Gastrocnemius medialis (tissue), 4 donors: ENCODE data around the gene OPRM1. TPM values are rescaled to one million over a fixed set of nuclear protein-coding genes. Genes with fewer than 3 reads are reported as not detected.
A peak's percentile ranks its signal among the peaks of the same experiment; 100 is the strongest.

Experiments used
- ATAC-seq, 2 donors: fragments of 150-250 bp; one replicate each; pipeline ENCODE4 v1.9.1; 2016
- DNase-seq, 2 donors: peaks; one replicate each; pipeline ENCODE4 v3.0.0-alpha.2; 2019
- H3K27ac ChIP-seq, 4 donors: fragments of 200-600 bp; sonication (generic); 1 replicate in 1 of 4; 2 replicates in 3 of 4; pipeline ENCODE4 v1.5.1; 2016 to 2018; ENCODE audit warnings: mild to moderate bottlenecking in 2 of 4, moderate library complexity in 1 of 4
- H3K27me3 ChIP-seq, 3 donors: fragments of 200-600 bp; sonication (generic) in 2 of 3; 1 replicate in 1 of 3; 2 replicates in 2 of 3; pipeline versions ENCODE4 v1.5.1 to v1.6.0; 2016 to 2019; ENCODE audit warnings: mild to moderate bottlenecking in 1 of 3, moderate library complexity in 1 of 3
- H3K36me3 ChIP-seq, 2 donors: fragments of 200-600 bp; sonication (generic) in 1 of 2; one replicate each; pipeline ENCODE4 v1.5.1; 2017 to 2018
- H3K4me1 ChIP-seq, 2 donors: fragments of 200-600 bp; sonication (generic) in 1 of 2; one replicate each; pipeline ENCODE4 v1.5.1; 2016 to 2017; ENCODE audit warnings: mild to moderate bottlenecking in 2 of 2
- H3K4me3 ChIP-seq, 4 donors: fragments of 200-600 bp; sonication (generic) in 3 of 4; 1 replicate in 1 of 4; 2 replicates in 3 of 4; pipeline ENCODE4 v1.5.1; 2016 to 2019; ENCODE audit warnings: mild to moderate bottlenecking in 2 of 4
- H3K9me3 ChIP-seq, 3 donors: fragments of 200-600 bp; sonication (generic) in 2 of 3; 1 replicate in 1 of 3; 2 replicates in 2 of 3; pipeline ENCODE4 v1.5.1; 2016 to 2019
- POLR2A ChIP-seq, 2 donors: fragments of 450-650 bp; IDR thresholded peaks; one replicate each; pipeline ENCODE4 v1.6.1; 2017; ENCODE audit warnings: antibody characterized with exemption in 2 of 2, mild to moderate bottlenecking in 2 of 2, moderate library complexity in 2 of 2
- in situ Hi-C, 4 donors: fragments of 200-750 bp; cut with MboI; loops; one replicate each; pipeline versions ENCODE4 v1.15.0 to v1.8.0; 2017; ENCODE audit warnings: low sequenced_read_pairs in 4 of 4
- intact Hi-C: fragments of 100-400 bp; cut with DNase I; formaldehyde crosslinking; loops from one replicate; pipeline ENCODE4 v1.15.1; 2023; ENCODE audit warnings: low total_unique reads
- total RNA-seq, 4 donors: library from RNA; depleted of rRNA; stranded (reverse); fragments of >200 nt; gene quantifications; one replicate each; pipeline versions ENCODE4 v1.1.0 to v1.2.3, GENCODE V29; 2016
- TF ChIP-seq, protein P1 (sequence below), 5 experiments: fragments of 450-650 bp in 3 of 5; fragments of 200-600 bp in 2 of 5; sonication (generic) in 2 of 5; IDR thresholded peaks in 4 of 5; conservative IDR thresholded peaks in 1 of 5; 1 replicate in 4 of 5; 2 replicates in 1 of 5; pipeline ENCODE4 v1.5.1; 2016 to 2019; ENCODE audit warnings: antibody characterized with exemption in 5 of 5, mild to moderate bottlenecking in 3 of 5, moderate library complexity in 3 of 5

Gene OPRM1
- total RNA-seq, 4 donors from 2014 or later, result not detected

DNA sequence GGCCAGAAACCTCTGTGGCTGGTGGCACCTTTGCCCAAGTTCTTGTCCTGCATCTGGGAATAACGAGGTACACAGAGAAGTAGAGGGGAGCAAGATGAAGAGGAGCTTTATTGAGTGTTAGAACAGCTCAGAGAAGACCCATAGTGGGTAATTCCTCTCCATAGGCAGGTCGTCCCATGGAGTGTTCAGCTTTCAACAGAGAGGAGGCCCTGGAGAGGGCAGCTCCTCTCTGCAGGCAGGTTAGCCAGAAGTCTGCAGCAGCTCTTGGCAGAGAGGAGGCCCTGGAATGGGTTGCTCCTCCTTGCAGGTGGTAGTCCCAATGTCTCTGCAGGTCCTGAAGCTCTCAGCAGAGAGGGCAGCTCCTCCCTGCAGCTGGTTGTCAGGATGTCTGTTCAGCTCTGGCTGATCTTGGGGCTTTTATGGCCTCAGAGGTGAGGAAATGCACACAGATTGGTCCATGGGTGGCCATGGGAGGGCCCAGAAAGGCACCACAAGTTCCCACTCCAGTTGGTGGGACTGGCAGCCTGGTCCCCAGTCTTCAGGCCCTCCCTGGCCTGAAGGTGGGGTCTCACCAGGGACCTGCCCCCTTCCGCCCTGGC, 228.6 kb downstream of the OPRM1 start:
- Histone ChIP-seq H3K27ac (no peak overlapping the region), H3K9me3 (no peaks in the 10 kb centered on the region), H3K27me3 (no peaks in the 10 kb centered on the region), H3K36me3 (no peaks in the 10 kb centered on the region), H3K4me3 (no peak overlapping the region), H3K4me1 (no peaks in the 10 kb centered on the region)
- ATAC-seq, result no peak
- in situ Hi-C loops, result no loop called here
- TF ChIP-seq, protein P1, sequence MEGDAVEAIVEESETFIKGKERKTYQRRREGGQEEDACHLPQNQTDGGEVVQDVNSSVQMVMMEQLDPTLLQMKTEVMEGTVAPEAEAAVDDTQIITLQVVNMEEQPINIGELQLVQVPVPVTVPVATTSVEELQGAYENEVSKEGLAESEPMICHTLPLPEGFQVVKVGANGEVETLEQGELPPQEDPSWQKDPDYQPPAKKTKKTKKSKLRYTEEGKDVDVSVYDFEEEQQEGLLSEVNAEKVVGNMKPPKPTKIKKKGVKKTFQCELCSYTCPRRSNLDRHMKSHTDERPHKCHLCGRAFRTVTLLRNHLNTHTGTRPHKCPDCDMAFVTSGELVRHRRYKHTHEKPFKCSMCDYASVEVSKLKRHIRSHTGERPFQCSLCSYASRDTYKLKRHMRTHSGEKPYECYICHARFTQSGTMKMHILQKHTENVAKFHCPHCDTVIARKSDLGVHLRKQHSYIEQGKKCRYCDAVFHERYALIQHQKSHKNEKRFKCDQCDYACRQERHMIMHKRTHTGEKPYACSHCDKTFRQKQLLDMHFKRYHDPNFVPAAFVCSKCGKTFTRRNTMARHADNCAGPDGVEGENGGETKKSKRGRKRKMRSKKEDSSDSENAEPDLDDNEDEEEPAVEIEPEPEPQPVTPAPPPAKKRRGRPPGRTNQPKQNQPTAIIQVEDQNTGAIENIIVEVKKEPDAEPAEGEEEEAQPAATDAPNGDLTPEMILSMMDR (IDR thresholded peaks at IDR 0.05 in 4 of 5, conservative IDR thresholded peaks at IDR 0.05 in 1 of 5), result no peak
- no peak for TF ChIP-seq POLR2A (IDR thresholded peaks at IDR 0.05)
- DNase-seq, result no peak
- intact Hi-C loops, result no loop called here

DNA sequence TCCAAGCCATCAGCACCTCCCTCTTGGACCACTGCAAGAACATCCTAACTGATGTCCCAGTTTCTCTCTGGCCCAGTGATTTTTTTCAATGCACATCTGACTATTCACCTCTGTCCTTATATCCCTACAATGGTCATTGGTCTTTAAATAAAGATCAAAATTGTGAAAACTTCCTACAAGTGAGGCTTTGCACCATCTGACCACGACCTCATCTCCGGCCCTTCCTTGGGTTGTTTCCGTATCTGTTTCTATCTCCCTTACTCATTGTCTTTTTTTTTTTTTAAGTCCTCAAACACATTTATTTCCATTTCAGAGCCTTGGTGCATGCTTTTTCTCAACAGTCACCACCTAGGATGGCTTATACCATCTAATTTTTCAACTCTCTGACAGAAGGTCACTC, 229.4 kb downstream of the OPRM1 start:
- DNase-seq (no peak), ATAC-seq (no peak)
- no peaks in the 10 kb centered on the region for H3K9me3 ChIP-seq
- H3K27me3 ChIP-seq, result no peaks in the 10 kb centered on the region
- H3K4me3 ChIP-seq, result no peak overlapping the region
- no peak overlapping the region for H3K27ac ChIP-seq
- TF ChIP-seq, protein P1 (IDR thresholded peaks at IDR 0.05 in 4 of 5, conservative IDR thresholded peaks at IDR 0.05 in 1 of 5), result no peak
- TF ChIP-seq POLR2A (IDR thresholded peaks at IDR 0.05), result no peak
- H3K4me1 ChIP-seq, result no peaks in the 10 kb centered on the region
- H3K36me3 ChIP-seq, result no peaks in the 10 kb centered on the region
- in situ Hi-C loops, result no loop called here
- intact Hi-C loops, result no loop called here

DNA sequence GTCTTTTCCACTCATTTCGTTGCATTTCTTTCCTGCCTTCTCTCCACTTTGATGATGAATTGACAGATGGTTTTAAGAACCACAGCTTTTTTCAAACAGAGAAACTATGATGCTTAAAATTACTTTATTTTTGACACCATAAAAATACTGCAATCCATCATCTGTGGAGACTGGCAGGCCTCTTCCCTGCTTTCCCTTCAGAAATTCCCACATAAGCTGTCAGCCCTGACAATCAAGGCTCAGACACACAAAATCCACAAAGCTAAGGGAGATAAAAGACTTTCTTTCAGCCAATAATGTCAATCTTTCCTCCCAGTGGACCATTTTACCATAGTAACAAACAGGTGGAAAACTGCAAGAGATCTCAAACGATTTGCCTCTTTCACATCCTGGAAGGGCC, 235.1 kb downstream of the OPRM1 start:
- DNase-seq (no peak), ATAC-seq (no peak)
- in situ Hi-C loops, result loop anchor here in 2 of 4 donors (5.0 to 10.0 kb wide), 2 partner anchors 117 to 119 kb away; no protein-coding TSS in a partner anchor
- Histone ChIP-seq H3K36me3 (no peaks in the 10 kb centered on the region), H3K27ac (no peak overlapping the region), H3K27me3 (no peaks in the 10 kb centered on the region), H3K4me1 (no peaks in the 10 kb centered on the region), H3K4me3 (no peak overlapping the region), H3K9me3 (no peaks in the 10 kb centered on the region)
- TF ChIP-seq, protein P1 (IDR thresholded peaks at IDR 0.05 in 4 of 5, conservative IDR thresholded peaks at IDR 0.05 in 1 of 5), result no peak
- TF ChIP-seq POLR2A (IDR thresholded peaks at IDR 0.05), result no peak
- intact Hi-C loops, result no loop called here

DNA sequence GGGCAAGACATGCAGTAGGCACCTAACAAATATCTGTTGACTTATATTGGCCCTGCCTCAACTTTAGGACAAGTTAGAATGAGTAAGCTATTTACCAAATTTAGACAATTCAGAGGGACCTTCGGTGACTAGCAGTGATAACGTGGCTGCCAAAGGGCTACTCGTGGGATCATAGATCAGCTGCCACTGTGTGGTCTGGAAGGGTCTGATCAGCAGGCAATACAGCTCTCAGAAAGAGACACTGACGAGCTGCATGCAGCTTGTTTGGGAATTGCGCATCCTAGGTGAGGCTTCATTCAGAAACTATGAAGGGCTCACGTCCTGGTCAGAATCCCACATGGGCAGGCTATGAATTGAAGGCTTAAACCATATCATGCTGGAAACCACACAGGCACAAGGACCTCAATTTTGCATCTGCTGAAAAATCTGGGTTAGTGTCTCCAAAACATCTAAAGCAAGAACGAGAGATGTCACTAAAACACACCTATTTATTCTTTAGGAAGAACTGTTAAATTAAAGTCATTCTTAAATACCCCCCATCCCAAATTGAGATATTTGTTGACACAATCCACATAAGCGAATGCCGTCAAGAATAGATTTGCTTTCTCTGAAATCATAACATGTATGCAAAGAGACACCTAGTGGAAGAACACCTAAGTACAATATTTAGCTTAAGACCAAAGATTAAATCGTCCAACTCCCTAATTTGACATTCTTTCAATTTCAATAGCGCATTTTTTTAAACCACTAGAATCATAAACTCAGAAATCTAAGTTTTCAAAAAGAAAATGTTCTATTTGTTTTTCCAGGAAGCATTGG, 238.0 kb downstream of the OPRM1 start:
- intact Hi-C loops (loop anchor here (2.0 kb wide), 1 partner anchor 122 kb away; no protein-coding TSS in a partner anchor), in situ Hi-C loops (loop anchor here in 1 of 4 donors (10.0 kb wide), 1 partner anchor 122 kb away; no protein-coding TSS in a partner anchor)
- DNase-seq, result no peak
- H3K9me3 ChIP-seq, result no peaks in the 10 kb centered on the region
- no peaks in the 10 kb centered on the region for H3K27me3 ChIP-seq
- H3K4me3 ChIP-seq, result no peak overlapping the region
- no peaks in the 10 kb centered on the region for H3K36me3 ChIP-seq
- no peak for ATAC-seq
- H3K4me1 ChIP-seq, result no peaks in the 10 kb centered on the region
- TF ChIP-seq, protein P1 (IDR thresholded peaks at IDR 0.05 in 4 of 5, conservative IDR thresholded peaks at IDR 0.05 in 1 of 5), result peak in 4 of 5 experiments; percentile 19 to 47 (median 37)
- TF ChIP-seq POLR2A (IDR thresholded peaks at IDR 0.05), result no peak
- H3K27ac ChIP-seq, result no peak overlapping the region
